ENCODE results near the gene VIPR1.

VIPR1 gene

DNA sequence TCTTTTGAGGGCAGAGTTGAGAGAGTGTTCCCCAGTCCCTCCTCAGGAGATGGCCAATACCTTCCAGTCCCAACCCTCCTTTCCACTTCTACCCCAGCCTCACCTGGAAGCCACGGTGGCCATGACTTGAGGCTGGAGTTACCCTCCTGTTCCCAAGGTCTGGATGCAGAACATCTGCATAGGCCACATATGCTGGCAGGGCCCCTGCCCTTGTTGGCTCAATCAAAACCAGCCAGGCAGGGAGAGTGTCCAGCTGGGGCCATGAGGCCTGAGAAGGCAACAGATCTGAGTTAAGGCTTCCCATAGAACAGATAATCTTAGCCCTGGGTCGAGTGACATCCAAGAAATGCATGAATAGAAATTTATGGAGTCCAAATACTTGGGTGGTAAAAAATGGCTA, 23.6 kb upstream of the VIPR1 start:
- Histone ChIP-seq H3K36me3 (ENCODE audit: control insufficient read depth, insufficient read depth, low read length) (no peaks in the 10 kb centered on the region), H3K27ac (ENCODE audit: low read depth, low read length, severe bottlenecking) (no peak overlapping the region), H3K4me1 (ENCODE audit: control insufficient read depth, insufficient read depth, low read length, poor library complexity, severe bottlenecking) (peaks cover 3% of the 10 kb centered on the region), H3K9me3 (ENCODE audit: control insufficient read depth, low read length) (no peaks in the 10 kb centered on the region), H3K4me3 (ENCODE audit: extremely low read depth, insufficient read depth, low read length, poor library complexity, severe bottlenecking) (no peak overlapping the region)
- WGBS, 2 experiments (ENCODE audit: insufficient coverage in 2 of 2), result 47 to 53% methylated on average over 2 of the region's 2 CpGs

DNA sequence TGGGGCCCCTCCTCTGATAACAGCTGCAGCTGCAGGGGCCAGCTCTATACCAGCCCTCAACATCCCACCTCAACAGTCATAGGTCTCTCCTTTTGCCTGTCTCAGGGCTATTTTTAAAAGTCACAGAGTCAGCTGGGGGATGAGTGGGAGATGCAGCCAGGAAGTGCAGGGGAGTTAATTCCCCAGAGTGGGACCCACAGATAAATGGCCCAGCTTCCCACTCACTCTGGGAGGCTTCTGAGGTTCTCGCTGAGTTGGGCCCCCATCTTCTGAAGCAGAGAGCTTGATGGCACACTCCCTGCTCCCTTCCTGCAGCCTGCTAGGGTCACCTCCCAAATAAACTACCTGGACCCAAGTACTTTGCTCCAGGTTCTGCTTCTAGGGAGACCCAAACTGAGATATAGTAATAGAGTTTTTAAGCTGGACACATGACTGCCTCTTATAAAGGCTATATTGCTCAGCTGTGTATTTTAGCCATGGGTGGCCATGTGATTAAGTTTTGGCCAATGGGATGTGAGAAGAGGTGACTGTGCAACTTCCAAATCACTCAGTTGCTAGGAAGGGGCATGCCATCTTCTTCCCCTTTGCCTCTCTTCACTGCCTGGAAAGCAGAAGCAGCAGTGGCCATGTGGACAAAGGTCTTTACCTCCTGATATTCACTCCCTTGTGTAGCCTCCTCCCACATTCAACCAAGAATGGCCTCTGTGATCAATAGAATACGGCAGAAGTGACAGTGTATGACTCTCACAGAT, 15.5 kb upstream of the VIPR1 start:
- H3K36me3 ChIP-seq (ENCODE audit: control insufficient read depth, insufficient read depth, low read length), result no peaks in the 10 kb centered on the region
- no peaks in the 10 kb centered on the region for H3K9me3 ChIP-seq (ENCODE audit: control insufficient read depth, low read length)
- no peak overlapping the region for H3K27ac ChIP-seq (ENCODE audit: low read depth, low read length, severe bottlenecking)
- peaks cover 9% of the 10 kb centered on the region for H3K4me1 ChIP-seq (ENCODE audit: control insufficient read depth, insufficient read depth, low read length, poor library complexity, severe bottlenecking)
- 83 to 100% methylated on average over 1 of the region's 2 CpGs for WGBS, 2 experiments (ENCODE audit: insufficient coverage in 2 of 2)
- no peak overlapping the region for H3K4me3 ChIP-seq (ENCODE audit: extremely low read depth, insufficient read depth, low read length, poor library complexity, severe bottlenecking)

DNA sequence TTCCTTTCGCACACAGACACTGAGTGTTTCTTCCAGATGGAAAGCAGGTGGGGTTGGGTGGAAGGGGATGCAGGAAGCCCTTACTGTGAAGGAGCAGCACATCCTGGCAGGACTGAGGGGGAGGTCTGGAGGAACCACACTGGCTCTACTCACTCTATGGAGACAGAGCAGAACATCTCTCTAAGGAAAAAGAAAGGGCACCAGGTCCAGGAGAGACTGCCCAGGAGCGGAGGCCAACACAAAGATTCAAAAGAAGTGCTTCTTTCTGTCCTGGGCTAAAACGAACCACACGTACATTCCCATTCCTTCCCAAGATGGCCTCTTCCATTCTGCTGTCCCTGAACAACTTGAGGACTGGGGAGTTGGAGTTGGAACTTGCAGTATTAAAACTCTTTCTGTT, 13.8 kb upstream of the VIPR1 start:
- H3K4me3 ChIP-seq (ENCODE audit: extremely low read depth, insufficient read depth, low read length, poor library complexity, severe bottlenecking), result no peak overlapping the region
- no peak overlapping the region for H3K27ac ChIP-seq (ENCODE audit: low read depth, low read length, severe bottlenecking)
- no peaks in the 10 kb centered on the region for H3K9me3 ChIP-seq (ENCODE audit: control insufficient read depth, low read length)
- whole genome bisulfite sequencing, 2 experiments (ENCODE audit: insufficient coverage in 2 of 2), result 90 to 95% methylated on average over 3 of the region's 4 CpGs
- H3K4me1 ChIP-seq (ENCODE audit: control insufficient read depth, insufficient read depth, low read length, poor library complexity, severe bottlenecking), result peaks cover 12% of the 10 kb centered on the region
- no peaks in the 10 kb centered on the region for H3K36me3 ChIP-seq (ENCODE audit: control insufficient read depth, insufficient read depth, low read length)

DNA sequence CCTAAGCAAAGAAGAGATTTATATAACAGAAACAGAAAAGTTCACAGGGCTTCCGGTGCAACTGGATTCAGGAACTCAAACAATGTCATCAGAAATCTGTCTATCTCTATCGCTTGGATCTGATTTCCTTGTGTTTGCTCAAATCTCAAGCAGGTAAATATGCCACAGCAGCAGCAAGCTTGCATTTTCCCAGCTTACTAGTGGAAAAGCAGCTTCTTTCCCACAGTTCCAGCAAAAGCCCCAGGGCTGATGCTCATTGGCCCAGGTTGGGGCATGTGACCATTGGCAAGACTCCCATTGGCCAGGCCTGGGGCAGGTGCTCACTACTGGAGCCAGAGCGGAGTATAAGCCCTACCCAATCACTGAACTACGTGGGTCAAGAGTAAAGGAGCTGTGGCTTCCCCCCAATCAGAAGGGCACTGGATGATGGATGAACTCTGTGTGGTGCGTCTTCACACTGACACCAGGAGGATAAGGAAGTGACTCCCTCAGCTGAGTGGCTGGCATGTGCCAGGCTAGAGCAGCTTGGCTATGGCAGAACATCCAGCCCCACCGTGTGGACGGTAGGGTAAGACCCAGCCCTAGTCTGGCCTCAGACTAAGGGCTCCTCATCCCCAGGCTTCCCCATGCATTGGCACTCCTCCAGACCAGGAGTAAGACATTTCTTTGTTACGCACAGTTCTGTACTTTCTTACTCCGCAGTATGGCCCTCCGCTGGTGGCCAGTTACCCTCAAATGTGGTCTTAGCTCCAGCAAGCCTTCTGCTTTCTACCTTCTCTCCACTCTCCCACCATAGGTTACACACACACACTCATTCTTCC, 13.1 kb upstream of the VIPR1 start:
- no peak overlapping the region for H3K4me3 ChIP-seq (ENCODE audit: extremely low read depth, insufficient read depth, low read length, poor library complexity, severe bottlenecking)
- 87 to 96% methylated on average over 8 to 10 of the region's 10 CpGs for WGBS, 2 experiments (ENCODE audit: insufficient coverage in 2 of 2)
- H3K27ac ChIP-seq (ENCODE audit: low read depth, low read length, severe bottlenecking), result no peak overlapping the region
- H3K4me1 ChIP-seq (ENCODE audit: control insufficient read depth, insufficient read depth, low read length, poor library complexity, severe bottlenecking), result peaks cover 12% of the 10 kb centered on the region
- no peaks in the 10 kb centered on the region for H3K36me3 ChIP-seq (ENCODE audit: control insufficient read depth, insufficient read depth, low read length)
- no peaks in the 10 kb centered on the region for H3K9me3 ChIP-seq (ENCODE audit: control insufficient read depth, low read length)

DNA sequence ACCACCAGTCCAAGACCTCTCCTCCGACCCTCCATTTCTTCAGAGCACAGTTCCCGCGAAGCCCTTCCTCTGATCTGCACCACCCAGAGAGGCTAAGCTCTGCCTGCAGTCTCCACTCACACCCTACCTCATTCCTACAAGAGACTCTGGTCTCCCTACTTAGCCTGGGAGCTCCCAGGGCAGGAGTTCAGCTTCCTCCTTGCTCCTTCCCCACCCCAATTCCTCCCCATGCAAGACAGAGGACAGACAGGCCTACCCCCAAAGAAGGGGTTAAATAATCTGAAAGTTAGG, 12.6 kb upstream of the VIPR1 start:
- H3K9me3 ChIP-seq (ENCODE audit: control insufficient read depth, low read length), result no peaks in the 10 kb centered on the region
- no peak overlapping the region for H3K27ac ChIP-seq (ENCODE audit: low read depth, low read length, severe bottlenecking)
- 90 to 93% methylated on average over 2 to 3 of the region's 3 CpGs for WGBS, 2 experiments (ENCODE audit: insufficient coverage in 2 of 2)
- H3K4me1 ChIP-seq (ENCODE audit: control insufficient read depth, insufficient read depth, low read length, poor library complexity, severe bottlenecking), result peaks cover 12% of the 10 kb centered on the region
- H3K4me3 ChIP-seq (ENCODE audit: extremely low read depth, insufficient read depth, low read length, poor library complexity, severe bottlenecking), result no peak overlapping the region
- no peaks in the 10 kb centered on the region for H3K36me3 ChIP-seq (ENCODE audit: control insufficient read depth, insufficient read depth, low read length)

GRCh38 chr3:42490243-42490642, 12.2 kb upstream of the VIPR1 start:
- 89 to 95% methylated on average over 4 to 5 of the region's 5 CpGs for WGBS, 2 experiments (ENCODE audit: insufficient coverage in 2 of 2)
- Histone ChIP-seq H3K9me3 (ENCODE audit: control insufficient read depth, low read length) (no peaks in the 10 kb centered on the region), H3K36me3 (ENCODE audit: control insufficient read depth, insufficient read depth, low read length) (no peaks in the 10 kb centered on the region), H3K4me3 (ENCODE audit: extremely low read depth, insufficient read depth, low read length, poor library complexity, severe bottlenecking) (no peak overlapping the region), H3K27ac (ENCODE audit: low read depth, low read length, severe bottlenecking) (no peak overlapping the region), H3K4me1 (ENCODE audit: control insufficient read depth, insufficient read depth, low read length, poor library complexity, severe bottlenecking) (peaks cover 12% of the 10 kb centered on the region)

GRCh38 chr3:42491881-42492507, 10.4 kb upstream of the VIPR1 start:
- no peaks in the 10 kb centered on the region for H3K9me3 ChIP-seq (ENCODE audit: control insufficient read depth, low read length)
- WGBS, 2 experiments (ENCODE audit: insufficient coverage in 2 of 2), result 90% methylated on average over 2 of the region's 3 CpGs; no CpG with 5 or more reads in 1 of the 2 experiments
- no peaks in the 10 kb centered on the region for H3K36me3 ChIP-seq (ENCODE audit: control insufficient read depth, insufficient read depth, low read length)
- H3K4me3 ChIP-seq (ENCODE audit: extremely low read depth, insufficient read depth, low read length, poor library complexity, severe bottlenecking), result no peak overlapping the region
- H3K27ac ChIP-seq (ENCODE audit: low read depth, low read length, severe bottlenecking), result no peak overlapping the region
- peaks cover 16% of the 10 kb centered on the region for H3K4me1 ChIP-seq (ENCODE audit: control insufficient read depth, insufficient read depth, low read length, poor library complexity, severe bottlenecking)

DNA sequence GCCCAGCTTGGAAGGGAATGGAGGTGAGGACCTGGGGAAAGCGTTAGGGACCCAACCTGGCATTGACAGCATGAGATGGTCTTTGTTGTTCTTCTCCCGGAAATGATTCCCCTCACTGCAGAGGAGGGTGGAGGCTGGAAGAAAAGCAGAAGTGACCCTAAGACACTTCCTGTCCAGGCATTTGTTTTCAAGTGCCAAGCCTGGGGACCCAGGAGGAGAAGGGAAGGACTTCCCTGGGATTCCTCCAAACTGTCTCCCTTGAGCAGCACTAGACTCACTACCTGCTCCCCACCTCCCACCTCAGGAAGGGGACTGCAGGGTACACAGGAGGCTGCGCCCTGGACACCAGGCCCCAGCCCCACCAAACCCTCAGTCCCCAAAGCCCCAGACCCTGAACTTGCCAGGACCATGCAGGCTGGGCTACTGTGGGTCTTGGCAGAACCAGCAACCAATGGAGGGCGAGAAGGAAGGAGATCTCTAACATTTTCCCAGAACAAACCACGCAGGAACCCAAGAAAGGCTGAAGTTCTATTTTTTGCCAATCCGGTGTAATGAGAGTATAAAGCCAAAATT, 9.8 kb upstream of the VIPR1 start:
- H3K4me1 ChIP-seq (ENCODE audit: control insufficient read depth, insufficient read depth, low read length, poor library complexity, severe bottlenecking), result peaks cover 16% of the 10 kb centered on the region
- no peaks in the 10 kb centered on the region for H3K36me3 ChIP-seq (ENCODE audit: control insufficient read depth, insufficient read depth, low read length)
- H3K27ac ChIP-seq (ENCODE audit: low read depth, low read length, severe bottlenecking), result no peak overlapping the region
- H3K9me3 ChIP-seq (ENCODE audit: control insufficient read depth, low read length), result no peaks in the 10 kb centered on the region
- no peak overlapping the region for H3K4me3 ChIP-seq (ENCODE audit: extremely low read depth, insufficient read depth, low read length, poor library complexity, severe bottlenecking)
- 87 to 100% methylated on average over 1 to 5 of the region's 6 CpGs for WGBS, 2 experiments (ENCODE audit: insufficient coverage in 2 of 2)

DNA sequence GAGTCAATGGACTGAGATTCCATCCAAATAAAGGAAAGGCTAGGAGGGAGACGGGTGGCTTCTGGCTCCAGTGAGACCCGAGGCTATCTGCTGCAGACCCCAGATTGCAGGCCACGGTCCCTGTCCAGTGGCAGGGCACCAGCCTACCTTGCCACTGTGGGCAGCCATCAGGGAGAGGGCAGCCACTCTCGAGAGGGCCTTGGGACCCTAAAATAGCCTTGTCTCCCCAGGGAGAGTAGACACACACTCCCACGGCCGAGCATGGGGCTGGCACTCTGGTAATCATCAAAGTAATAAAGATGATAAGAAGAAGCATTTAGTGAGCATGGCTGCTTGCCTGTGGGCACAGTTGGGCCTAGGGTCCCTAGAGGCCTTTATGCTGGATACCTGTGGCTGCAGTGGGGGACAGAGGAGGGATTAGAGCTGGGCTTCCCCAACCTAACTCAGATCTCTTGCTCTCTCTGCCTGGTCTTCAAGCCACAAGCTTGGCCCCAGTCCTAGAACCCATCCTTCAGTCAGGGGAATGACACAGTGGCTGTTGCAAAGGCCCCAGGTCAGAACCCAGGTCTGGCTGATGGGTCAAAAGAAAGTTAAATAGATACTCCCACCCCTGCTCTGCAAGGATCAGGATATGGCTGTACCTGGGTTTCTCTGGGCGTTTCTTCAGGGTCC, 9.2 kb upstream of the VIPR1 start:
- Histone ChIP-seq H3K4me3 (ENCODE audit: extremely low read depth, insufficient read depth, low read length, poor library complexity, severe bottlenecking) (no peak overlapping the region), H3K36me3 (ENCODE audit: control insufficient read depth, insufficient read depth, low read length) (no peaks in the 10 kb centered on the region), H3K9me3 (ENCODE audit: control insufficient read depth, low read length) (no peaks in the 10 kb centered on the region), H3K4me1 (ENCODE audit: control insufficient read depth, insufficient read depth, low read length, poor library complexity, severe bottlenecking) (peaks cover 16% of the 10 kb centered on the region), H3K27ac (ENCODE audit: low read depth, low read length, severe bottlenecking) (no peak overlapping the region)
- 94 to 98% methylated on average over 4 to 7 of the region's 7 CpGs for WGBS, 2 experiments (ENCODE audit: insufficient coverage in 2 of 2)

GRCh38 chr3:42493798-42494151, 8.7 kb upstream of the VIPR1 start:
- H3K27ac ChIP-seq (ENCODE audit: low read depth, low read length, severe bottlenecking), result no peak overlapping the region
- H3K4me1 ChIP-seq (ENCODE audit: control insufficient read depth, insufficient read depth, low read length, poor library complexity, severe bottlenecking), result peaks cover 16% of the 10 kb centered on the region
- H3K36me3 ChIP-seq (ENCODE audit: control insufficient read depth, insufficient read depth, low read length), result no peaks in the 10 kb centered on the region
- no peaks in the 10 kb centered on the region for H3K9me3 ChIP-seq (ENCODE audit: control insufficient read depth, low read length)
- 89 to 92% methylated on average over 2 of the region's 3 CpGs for WGBS, 2 experiments (ENCODE audit: insufficient coverage in 2 of 2)
- H3K4me3 ChIP-seq (ENCODE audit: extremely low read depth, insufficient read depth, low read length, poor library complexity, severe bottlenecking), result no peak overlapping the region

All from mesodermal cell (in vitro differentiated cells).